SK-N-SH (cell line): ENCODE results near the gene MATN4. TPM values are rescaled to one million over a fixed set of nuclear protein-coding genes. Genes with fewer than 3 reads are reported as not detected.

Experiments
- CTCF ChIA-PET: fragments of 300-600, 350-600 bp; formaldehyde crosslinking; extraction: SDS; loops from one replicate; lab custom pipeline; 2021; lab: Yijun Ruan, JAX
- POLR2A ChIA-PET: fragments of 350-600 bp; sonication (Branson Sonifier 250); formaldehyde crosslinking; extraction: SDS; loops from one replicate; lab custom pipeline; 2020; ENCODE audit warnings: antibody characterized with exemption, inconsistent platforms; lab: Yijun Ruan, JAX
- DNase-seq: peaks from one replicate; pipeline ENCODE4 v3.0.0; 2012
- H2AFZ ChIP-seq: fragments of 200-600 bp; sonication (generic); 2 replicates; pipeline ENCODE4 v1.8.1; 2016; ENCODE audit warnings: antibody characterized with exemption, mild to moderate bottlenecking, low read depth
- H3F3A ChIP-seq: fragments of 200-600 bp; sonication (generic); replicated peaks from 2 replicates; pipeline ENCODE3; 2016; ENCODE audit warnings: antibody characterized with exemption, mild to moderate bottlenecking; ENCODE audit not compliant: insufficient read depth
- H3K27ac ChIP-seq, 2 experiments: fragments of 200-500 bp in 1 of 2; fragments of 200-600 bp in 1 of 2; sonication (Bioruptor generic) in 1 of 2; sonication (generic), shearing (Covaris generic) in 1 of 2; 2 replicates each; pipeline versions ENCODE4 v1.5.1 to v1.6.1; 2014 to 2016; ENCODE audit warnings: low read depth in 2 of 2, inconsistent platforms in 1 of 2, low read length in 1 of 2, mild to moderate bottlenecking in 1 of 2, mixed read lengths in 1 of 2
- H3K27me3 ChIP-seq: fragments of 200-600 bp; sonication (generic), shearing (Covaris generic); 2 replicates; pipeline ENCODE4 v1.6.1; 2016; ENCODE audit warnings: mixed run types; ENCODE audit not compliant: insufficient read depth
- H3K36me3 ChIP-seq, 2 experiments: fragments of 200-500 bp in 1 of 2; fragments of 200-600 bp in 1 of 2; sonication (Bioruptor generic) in 1 of 2; sonication (generic) in 1 of 2; replicated peaks in 1 of 2; 2 replicates each; pipeline versions ENCODE3 to v1.5.1; 2014 to 2016; ENCODE audit warnings: low read length in 1 of 2, mild to moderate bottlenecking in 1 of 2; ENCODE audit not compliant: insufficient read depth in 2 of 2, control insufficient read depth in 1 of 2
- H3K4me1 ChIP-seq, 2 experiments: fragments of 200-500 bp in 1 of 2; fragments of 200-600 bp in 1 of 2; sonication (Bioruptor generic) in 1 of 2; sonication (generic), shearing (Covaris generic) in 1 of 2; 2 replicates each; pipeline versions ENCODE4 v1.5.1 to v1.6.1; 2014 to 2016; ENCODE audit warnings: low read depth in 1 of 2, low read length in 1 of 2, mixed run types in 1 of 2; ENCODE audit not compliant: insufficient read depth in 2 of 2, control insufficient read depth in 1 of 2
- H3K4me2 ChIP-seq: fragments of 200-600 bp; sonication (generic), shearing (Covaris generic); 2 replicates; pipeline ENCODE4 v1.6.1; 2017; ENCODE audit warnings: mixed run types
- H3K4me3 ChIP-seq, 2 experiments: fragments of 200-500 bp in 1 of 2; fragments of 200-600 bp in 1 of 2; sonication (Bioruptor generic) in 1 of 2; sonication (generic), shearing (Covaris generic) in 1 of 2; 2 replicates each; pipeline versions ENCODE4 v1.5.1 to v1.8.1; 2014 to 2016; ENCODE audit warnings: low read depth in 2 of 2, inconsistent platforms in 1 of 2, low read length in 1 of 2, mild to moderate bottlenecking in 1 of 2, mixed read lengths in 1 of 2, moderate library complexity in 1 of 2
- H3K79me2 ChIP-seq: fragments of 200-600 bp; sonication (generic); 2 replicates; pipeline ENCODE4 v1.8.1; 2017; ENCODE audit warnings: mild to moderate bottlenecking; ENCODE audit not compliant: insufficient read depth
- H3K9ac ChIP-seq: fragments of 200-600 bp; sonication (generic); 2 replicates; pipeline ENCODE4 v1.6.1; 2017; ENCODE audit warnings: mixed run types
- H3K9me2 ChIP-seq: fragments of 200-600 bp; sonication (generic); 2 replicates; pipeline ENCODE4 v1.6.1; 2017; ENCODE audit warnings: mixed run types
- H3K9me3 ChIP-seq: fragments of 200-600 bp; sonication (generic); 2 replicates; pipeline ENCODE4 v1.6.1; 2017; ENCODE audit warnings: mixed run types, mild to moderate bottlenecking, moderate library complexity
- H4K20me1 ChIP-seq: fragments of 200-600 bp; sonication (generic); 2 replicates; pipeline ENCODE4 v1.6.1; 2017; ENCODE audit warnings: mild to moderate bottlenecking, mixed run types; ENCODE audit not compliant: insufficient read depth
- CHD2 ChIP-seq: fragments of 150-350 bp; IDR thresholded peaks from 2 replicates; pipeline ENCODE4 v1.6.1; 2018; ENCODE audit warnings: low read length; ENCODE audit not compliant: partially characterized antibody
- EP300 ChIP-seq, 2 experiments: IDR thresholded peaks; 2 replicates each; pipeline versions ENCODE4 v1.4.0 to v1.6.1; 2012; ENCODE audit warnings: borderline replicate concordance in 1 of 2, low read depth in 1 of 2, low read length in 1 of 2
- FOXJ3 ChIP-seq: sonication (generic); formaldehyde crosslinking; IDR thresholded peaks from 2 replicates; pipeline ENCODE4 v1.5.1; 2020; ENCODE audit warnings: mild to moderate bottlenecking, missing genetic modification reagents
- GABPA ChIP-seq: IDR thresholded peaks from 2 replicates; pipeline ENCODE4 v1.4.0; 2012; ENCODE audit warnings: low read depth, mild to moderate bottlenecking
- GATA2 ChIP-seq: sonication (generic); formaldehyde crosslinking; IDR thresholded peaks from 2 replicates; pipeline ENCODE4 v1.5.0; 2020; ENCODE audit warnings: mild to moderate bottlenecking, missing genetic modification reagents
- MAX ChIP-seq: IDR thresholded peaks from 2 replicates; pipeline ENCODE4 v1.4.0; 2012; ENCODE audit warnings: low read depth
- MXI1 ChIP-seq: IDR thresholded peaks from 2 replicates; pipeline ENCODE4 v1.6.1; 2012; ENCODE audit warnings: mild to moderate bottlenecking, low read depth, low read length, improper control_type of control experiment
- NFIC ChIP-seq: IDR thresholded peaks from 2 replicates; pipeline ENCODE4 v1.4.0; 2012; ENCODE audit warnings: borderline replicate concordance
- NRF1 ChIP-seq: IDR thresholded peaks from 2 replicates; pipeline ENCODE4 v1.6.1; 2012; ENCODE audit warnings: low read depth, mild to moderate bottlenecking, low read length
- PBX3 ChIP-seq: IDR thresholded peaks from 2 replicates; pipeline ENCODE4; 2012
- POLR2AphosphoS5 ChIP-seq: IDR thresholded peaks from 2 replicates; pipeline ENCODE4 v1.6.1; 2012; ENCODE audit warnings: low read depth, low read length
- RCOR1 ChIP-seq: fragments of 150-350 bp; IDR thresholded peaks from 2 replicates; pipeline ENCODE4 v1.6.1; 2017; ENCODE audit warnings: antibody characterized with exemption, low read length
- RFX5 ChIP-seq: IDR thresholded peaks from 2 replicates; pipeline ENCODE4 v1.6.1; 2012; ENCODE audit warnings: mild to moderate bottlenecking, improper control_type of control experiment, low read length
- SMC3 ChIP-seq: IDR thresholded peaks from 2 replicates; pipeline ENCODE4 v1.6.1; 2012; ENCODE audit warnings: low read depth, low read length, improper control_type of control experiment
- TAF1 ChIP-seq: IDR thresholded peaks from 2 replicates; pipeline ENCODE4 v1.6.1; 2012; ENCODE audit warnings: low read depth, mild to moderate bottlenecking, low read length, moderate library complexity, borderline replicate concordance
- TCF12 ChIP-seq: IDR thresholded peaks from 2 replicates; pipeline ENCODE4 v1.4.0; 2012
- USF2 ChIP-seq: fragments of 150-350 bp; IDR thresholded peaks from 2 replicates; pipeline ENCODE4 v1.6.1; 2017; ENCODE audit warnings: antibody characterized with exemption, low read length, low read depth, borderline replicate concordance
- WGBS: methylation state at CpG from one replicate; pipeline ENCODE4 v1.1.6; 2017; ENCODE audit warnings: low lambda C conversion rate; 5-methylcytosine and 5-hydroxymethylcytosine counted together
- polyA plus RNA-seq, 3 experiments: library from polyadenylated mRNA; depleted of rRNA; stranded (reverse); fragments of >200 nt; gene quantifications; 2 replicates each; pipeline ENCODE4 v1.2.3, GENCODE V29; 2012
- TF ChIP-seq, protein P1 (sequence below): IDR thresholded peaks from 2 replicates; pipeline ENCODE4 v1.6.1; 2012; ENCODE audit warnings: mild to moderate bottlenecking, low read depth, low read length, moderate library complexity

MATN4 gene
- polyA plus RNA-seq, 1 of the 3 experiments (the other 2 are of a cell fraction): 0.16 TPM

GRCh38 chr20:45292343-45292742 lies 15.8 kb downstream of the MATN4 start:
- Histone ChIP-seq H3K79me2 (no peaks in the 10 kb centered on the region), H3K9me3 (no peaks in the 10 kb centered on the region), H2AFZ (no peak overlapping the region), H3F3A (peaks cover 4% of the 10 kb centered on the region), H3K4me1 (peaks cover 0 to 3% of the 10 kb centered on the region in 2 experiments; a peak in 1 of 4 replicates), H3K9ac (no peak overlapping the region), H3K27ac (no peak overlapping the region), H3K4me3 (no peak overlapping the region), H3K4me2 (no peak overlapping the region), H3K27me3 (peaks cover 4% of the 10 kb centered on the region; the same call in 1 of the 2 replicates), H3K9me2 (no peaks in the 10 kb centered on the region), H3K36me3 (no peaks in the 10 kb centered on the region), H4K20me1 (no peaks in the 10 kb centered on the region)
- TF ChIP-seq NFIC: no peak
- TF ChIP-seq SMC3: no peak
- TF ChIP-seq RFX5: no peak
- no peak for TF ChIP-seq TAF1
- TF ChIP-seq EP300 (IDR thresholded peaks at IDR 0.05; ENCODE audit: borderline replicate concordance in 1 of 2, low read depth in 1 of 2, low read length in 1 of 2): no peak
- no peak for TF ChIP-seq FOXJ3 (CRISPR knock-in tag)
- no peak for TF ChIP-seq USF2
- TF ChIP-seq PBX3: no peak
- no peak for TF ChIP-seq CHD2
- no peak for TF ChIP-seq TCF12
- no peak for TF ChIP-seq GATA2 (CRISPR knock-in tag)
- no peak for TF ChIP-seq MXI1
- WGBS: 84% methylated on average over 2 of the region's 2 CpGs
- DNase-seq: no peak
- ChIA-PET CTCF (interaction anchor here (0.9 to 7.9 kb wide), 25 partner anchors 9 to 479 kb away, joined by 3 to 113 read pairs (median 12); partner anchors contain the start of genes KCNS1, MATN4 and RBPJL), POLR2A (no interaction called here)

GRCh38 chr20:45291526-45291925 lies 16.6 kb downstream of the MATN4 start:
- H3K9ac ChIP-seq: no peak overlapping the region
- no peak for DNase-seq
- no peaks in the 10 kb centered on the region for H3K9me3 ChIP-seq
- no peak overlapping the region for H3K27ac ChIP-seq
- peaks cover 4% of the 10 kb centered on the region for H3F3A ChIP-seq
- no peak overlapping the region for H3K4me2 ChIP-seq
- no peaks in the 10 kb centered on the region for H3K36me3 ChIP-seq
- H4K20me1 ChIP-seq: no peaks in the 10 kb centered on the region
- H3K4me1 ChIP-seq: peaks cover 0 to 3% of the 10 kb centered on the region in 2 experiments; a peak in 1 of 4 replicates
- WGBS: 65% methylated on average over 9 of the region's 9 CpGs
- peaks cover 6% of the 10 kb centered on the region for H3K27me3 ChIP-seq
- H2AFZ ChIP-seq: no peak overlapping the region
- no peaks in the 10 kb centered on the region for H3K79me2 ChIP-seq
- no peaks in the 10 kb centered on the region for H3K9me2 ChIP-seq
- ChIA-PET POLR2A (no interaction called here), CTCF (interaction anchor here (0.9 to 7.9 kb wide), 34 partner anchors 12 to 479 kb away, joined by 3 to 113 read pairs (median 4); partner anchors contain the start of genes KCNS1, MATN4, RBPJL and SYS1)
- no peak overlapping the region for H3K4me3 ChIP-seq
- TF ChIP-seq, protein P1, sequence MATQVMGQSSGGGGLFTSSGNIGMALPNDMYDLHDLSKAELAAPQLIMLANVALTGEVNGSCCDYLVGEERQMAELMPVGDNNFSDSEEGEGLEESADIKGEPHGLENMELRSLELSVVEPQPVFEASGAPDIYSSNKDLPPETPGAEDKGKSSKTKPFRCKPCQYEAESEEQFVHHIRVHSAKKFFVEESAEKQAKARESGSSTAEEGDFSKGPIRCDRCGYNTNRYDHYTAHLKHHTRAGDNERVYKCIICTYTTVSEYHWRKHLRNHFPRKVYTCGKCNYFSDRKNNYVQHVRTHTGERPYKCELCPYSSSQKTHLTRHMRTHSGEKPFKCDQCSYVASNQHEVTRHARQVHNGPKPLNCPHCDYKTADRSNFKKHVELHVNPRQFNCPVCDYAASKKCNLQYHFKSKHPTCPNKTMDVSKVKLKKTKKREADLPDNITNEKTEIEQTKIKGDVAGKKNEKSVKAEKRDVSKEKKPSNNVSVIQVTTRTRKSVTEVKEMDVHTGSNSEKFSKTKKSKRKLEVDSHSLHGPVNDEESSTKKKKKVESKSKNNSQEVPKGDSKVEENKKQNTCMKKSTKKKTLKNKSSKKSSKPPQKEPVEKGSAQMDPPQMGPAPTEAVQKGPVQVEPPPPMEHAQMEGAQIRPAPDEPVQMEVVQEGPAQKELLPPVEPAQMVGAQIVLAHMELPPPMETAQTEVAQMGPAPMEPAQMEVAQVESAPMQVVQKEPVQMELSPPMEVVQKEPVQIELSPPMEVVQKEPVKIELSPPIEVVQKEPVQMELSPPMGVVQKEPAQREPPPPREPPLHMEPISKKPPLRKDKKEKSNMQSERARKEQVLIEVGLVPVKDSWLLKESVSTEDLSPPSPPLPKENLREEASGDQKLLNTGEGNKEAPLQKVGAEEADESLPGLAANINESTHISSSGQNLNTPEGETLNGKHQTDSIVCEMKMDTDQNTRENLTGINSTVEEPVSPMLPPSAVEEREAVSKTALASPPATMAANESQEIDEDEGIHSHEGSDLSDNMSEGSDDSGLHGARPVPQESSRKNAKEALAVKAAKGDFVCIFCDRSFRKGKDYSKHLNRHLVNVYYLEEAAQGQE: no peak
- no peak for TF ChIP-seq TCF12
- no peak for TF ChIP-seq MAX
- TF ChIP-seq MXI1: no peak
- TF ChIP-seq GABPA: no peak
- TF ChIP-seq CHD2: no peak
- TF ChIP-seq NRF1: no peak
- TF ChIP-seq USF2: no peak
- no peak for TF ChIP-seq POLR2AphosphoS5
- TF ChIP-seq PBX3: no peak
- no peak for TF ChIP-seq RCOR1
